GM19035 (cell line): ENCODE measurements around the gene TGFB1I1.
A peak's percentile ranks its signal among the peaks of the same experiment; 100 is the strongest.
"Not testable (repeated sequence)": the region's sequence is repeated elsewhere in the genome, so short reads cannot be mapped to it uniquely, and the experiment has no call there.

Source experiments
- ATAC-seq: cut with Tn5 transposase; IDR thresholded peaks from one replicate; pipeline ENCODE4 v1.9.1; 2021; ENCODE audit not compliant: unreplicated experiment

The TGFB1I1 gene

GRCh38 chr16:31508706-31509195 lies 36.8 kb downstream of the TGFB1I1 start:
- peak; percentile 5 for ATAC-seq

DNA sequence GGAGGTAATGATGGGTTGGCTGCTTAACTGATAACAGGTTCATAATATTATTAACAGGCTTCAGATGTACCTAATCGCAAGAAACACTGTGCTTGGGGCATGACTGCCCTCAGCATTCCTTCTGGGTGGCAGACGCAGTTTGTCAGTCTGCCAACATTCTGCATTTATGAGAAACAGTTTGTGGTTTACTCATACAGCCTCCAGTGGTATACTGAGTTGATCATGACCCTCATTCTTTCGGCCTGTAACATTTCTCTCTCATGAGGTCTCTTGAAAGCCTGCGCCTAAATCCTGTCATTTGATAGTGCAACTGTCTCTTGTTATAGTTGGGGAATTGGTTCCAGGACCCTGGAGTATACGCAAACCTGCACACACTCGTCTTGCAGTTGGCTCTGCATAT lies 41.2 kb downstream of the TGFB1I1 start:
- no peak for ATAC-seq

DNA sequence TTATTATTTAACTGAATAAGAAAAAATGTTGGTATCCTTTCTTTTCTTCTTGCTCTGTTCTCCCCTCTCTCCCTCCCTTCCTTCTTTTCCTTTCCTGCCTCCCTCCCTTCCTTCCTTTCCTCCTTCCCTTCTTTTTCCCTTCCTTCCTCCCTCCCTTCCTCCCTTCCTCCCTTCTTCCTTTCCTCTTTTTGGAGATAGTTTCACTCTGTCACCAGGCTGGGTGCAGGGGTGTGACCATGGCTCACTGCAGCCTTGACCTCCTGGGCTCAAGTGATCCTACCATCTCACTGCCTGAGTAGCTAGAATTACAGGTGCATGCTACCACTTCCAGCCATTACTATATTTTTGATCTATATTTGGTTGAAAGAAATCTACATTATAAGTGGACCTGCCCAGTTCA lies 41.9 kb downstream of the TGFB1I1 start:
- no peak for ATAC-seq

GRCh38 chr16:31517800-31518402 lies 45.9 kb downstream of the TGFB1I1 start:
- ATAC-seq, result no peak

GRCh38 chr16:31519759-31520431 lies 47.9 kb downstream of the TGFB1I1 start:
- ATAC-seq, result no peak

DNA sequence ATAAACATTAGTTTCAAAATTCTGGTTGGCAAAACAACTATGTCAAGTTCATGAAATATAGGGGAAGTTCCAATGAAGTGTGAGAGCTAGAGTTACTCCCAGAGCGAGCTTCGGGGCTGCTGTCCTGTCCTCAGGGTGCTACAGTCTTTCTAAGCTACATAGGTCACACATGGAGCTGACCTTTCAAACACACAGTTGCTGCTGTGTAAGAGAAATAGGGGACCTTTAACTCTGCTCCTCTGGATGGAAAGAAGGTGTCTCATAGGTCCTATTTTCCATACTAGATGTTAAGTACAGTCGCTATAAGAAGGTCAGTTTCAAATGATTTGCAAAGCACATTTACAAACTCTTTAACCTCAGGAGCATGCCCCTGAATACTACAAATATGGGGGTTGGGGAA lies 49.4 kb downstream of the TGFB1I1 start:
- ATAC-seq, result no peak

DNA sequence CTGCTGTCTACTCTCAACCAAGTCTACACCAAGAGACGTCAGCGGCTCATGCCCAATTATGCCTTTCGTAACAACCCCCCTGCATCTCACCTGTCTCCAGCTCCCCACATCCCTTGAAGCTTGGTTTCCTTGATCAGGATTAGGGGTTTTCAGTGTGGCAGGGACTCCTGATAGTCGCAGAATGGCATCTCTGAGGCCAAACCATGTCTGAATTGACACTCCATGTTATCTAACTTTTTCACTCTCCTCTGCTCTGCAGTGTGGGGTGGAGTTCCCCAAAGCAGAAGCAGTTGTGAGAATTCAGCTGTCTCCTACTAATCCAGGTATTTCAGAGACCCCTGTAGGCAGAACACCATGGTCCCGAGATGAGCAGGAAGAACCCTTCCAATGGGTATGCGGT lies 50.1 kb downstream of the TGFB1I1 start:
- no peak for ATAC-seq

DNA sequence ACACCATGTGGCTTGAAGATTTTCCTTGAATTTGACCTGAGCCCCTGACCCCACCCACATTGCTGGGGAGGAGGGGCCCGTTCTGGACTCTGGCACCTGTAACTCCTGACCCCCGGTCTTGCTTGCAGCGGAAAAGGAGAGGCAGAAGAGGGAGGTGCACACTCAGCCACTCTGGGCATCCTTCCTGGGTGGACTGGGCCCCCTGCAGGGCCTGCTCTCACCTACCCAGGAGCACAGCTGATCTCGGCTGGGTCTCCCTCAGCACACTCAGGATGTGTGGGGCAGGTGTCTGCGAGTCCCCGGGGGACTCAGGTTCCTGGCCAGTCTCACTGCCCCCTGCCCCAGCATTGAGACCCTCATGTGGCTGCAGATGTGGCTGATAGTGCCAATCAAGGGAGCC lies 51.8 kb downstream of the TGFB1I1 start:
- not testable (repeated sequence) for ATAC-seq

DNA sequence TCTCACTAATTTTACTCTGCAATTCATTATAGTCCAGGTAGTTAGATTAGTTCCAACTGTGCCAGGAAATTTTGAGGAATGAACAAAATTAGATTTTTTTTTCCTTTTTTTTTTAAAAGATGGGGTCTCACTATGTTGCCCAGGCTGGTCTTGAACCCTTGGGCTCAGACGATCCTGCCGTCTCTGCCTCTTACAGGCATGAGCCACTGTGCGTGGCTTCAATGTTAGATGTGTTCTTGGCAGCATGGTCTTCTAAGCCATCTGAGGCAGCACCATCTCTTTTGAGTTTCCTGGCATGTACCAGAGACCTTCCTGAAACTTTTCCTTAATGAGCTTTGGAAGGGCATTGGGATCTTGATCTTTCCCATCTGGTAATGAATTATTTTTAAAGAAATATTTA lies 53.2 kb downstream of the TGFB1I1 start:
- no peak for ATAC-seq
